Stimulated activated CD4-positive, alpha-beta T cell treated with anti-CD3 and anti-CD28 coated beads, Interleukin-4, amount 100 ng/mL, for 4 hours (primary cell): ENCODE results near the gene NDUFS6.

Source experiments
- DNase-seq, 2 experiments: peaks; one replicate each; pipeline ENCODE4 v3.0.0-alpha.2; 2020

Gene NDUFS6

DNA sequence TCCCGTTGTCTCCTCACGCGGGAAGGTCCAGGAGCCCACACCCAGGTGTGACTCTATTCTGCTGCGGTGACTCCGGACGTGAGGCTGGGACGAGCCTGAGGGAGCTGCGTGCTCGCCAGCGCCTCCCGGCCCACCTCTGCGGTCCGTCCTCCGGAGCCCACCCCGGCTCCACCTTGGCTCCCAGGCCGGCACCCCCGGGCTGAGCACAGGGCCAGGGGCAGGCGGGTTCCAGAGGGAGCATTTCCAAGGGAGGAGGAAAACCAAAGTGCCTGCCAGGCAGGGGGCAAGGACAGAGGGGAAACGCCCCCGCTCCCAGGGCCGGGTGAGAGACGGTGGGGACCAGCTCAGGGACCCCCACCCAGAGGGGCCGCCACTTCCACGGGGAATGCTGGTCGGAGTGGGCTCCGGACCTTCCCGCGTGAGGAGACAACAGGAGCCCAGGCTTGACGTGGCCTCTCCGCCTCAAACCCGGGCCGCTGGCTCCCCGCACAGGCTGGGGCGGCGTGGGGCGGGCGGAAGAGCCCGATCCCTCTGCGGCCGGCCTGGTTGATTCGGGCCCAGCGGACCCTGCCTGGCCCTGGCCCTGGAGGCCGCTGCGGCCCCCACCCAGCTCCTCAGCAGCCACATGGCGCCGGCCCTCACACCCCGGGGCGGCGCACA lies 55.5 kb downstream of the NDUFS6 start:
- no peak for DNase-seq

DNA sequence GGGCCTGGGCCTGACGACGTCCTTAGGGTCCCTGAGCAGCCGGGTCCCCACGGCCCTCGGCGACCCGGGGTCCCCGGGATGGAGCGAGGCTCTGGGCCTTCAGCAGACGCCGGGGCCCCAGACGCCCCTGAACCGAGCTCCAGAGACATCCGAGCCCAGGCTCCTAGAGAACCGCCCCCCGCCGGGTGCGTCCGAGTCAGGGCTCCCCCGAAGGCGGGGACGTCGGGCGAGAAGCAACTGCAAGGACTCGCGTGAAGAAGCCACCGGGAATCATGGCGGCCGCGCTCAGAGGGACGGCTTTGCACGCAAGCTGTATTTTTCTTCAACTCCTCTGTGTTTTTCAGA lies 56.0 kb downstream of the NDUFS6 start:
- DNase-seq: no peak

DNA sequence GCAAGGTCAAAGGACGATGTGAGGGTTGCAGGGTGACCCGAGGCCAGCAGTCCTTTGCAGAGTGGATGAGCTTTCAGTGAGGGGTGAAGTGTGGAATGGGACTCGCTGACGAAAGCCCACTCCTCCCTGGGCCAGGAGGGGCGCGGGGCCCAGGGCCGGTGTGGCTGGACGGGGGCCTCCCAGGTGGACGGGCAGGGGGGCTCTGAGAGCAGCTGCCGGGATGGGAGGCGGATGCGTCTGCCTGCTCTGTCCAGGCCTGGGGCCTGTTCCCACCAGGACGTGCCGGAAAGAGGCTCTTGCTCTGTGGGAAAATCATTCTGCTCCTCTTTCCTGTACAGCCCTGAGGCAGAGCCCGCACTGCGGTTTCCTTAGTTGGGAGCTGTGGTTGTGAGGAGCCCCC lies 57.2 kb downstream of the NDUFS6 start:
- no peak for DNase-seq

DNA sequence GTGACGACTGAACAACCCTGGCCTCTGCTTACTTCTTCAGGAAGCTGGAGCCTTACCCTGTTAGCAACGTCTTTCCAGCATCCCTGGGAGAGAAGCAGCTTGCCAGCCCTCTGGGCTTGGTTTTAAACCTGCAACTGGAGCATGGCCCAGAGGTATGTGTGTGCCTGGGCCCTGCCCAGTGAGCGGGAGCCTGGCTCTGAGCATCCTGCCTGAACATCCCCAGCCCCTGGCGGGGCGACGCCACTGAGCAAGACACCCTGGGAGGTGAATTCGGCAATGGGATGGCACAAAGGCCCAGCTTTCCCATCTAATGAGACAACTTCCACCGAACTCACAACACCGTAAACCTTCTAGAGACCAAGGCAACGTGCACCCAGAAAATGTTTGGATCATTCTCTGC lies 57.9 kb downstream of the NDUFS6 start:
- DNase-seq: no peak

DNA sequence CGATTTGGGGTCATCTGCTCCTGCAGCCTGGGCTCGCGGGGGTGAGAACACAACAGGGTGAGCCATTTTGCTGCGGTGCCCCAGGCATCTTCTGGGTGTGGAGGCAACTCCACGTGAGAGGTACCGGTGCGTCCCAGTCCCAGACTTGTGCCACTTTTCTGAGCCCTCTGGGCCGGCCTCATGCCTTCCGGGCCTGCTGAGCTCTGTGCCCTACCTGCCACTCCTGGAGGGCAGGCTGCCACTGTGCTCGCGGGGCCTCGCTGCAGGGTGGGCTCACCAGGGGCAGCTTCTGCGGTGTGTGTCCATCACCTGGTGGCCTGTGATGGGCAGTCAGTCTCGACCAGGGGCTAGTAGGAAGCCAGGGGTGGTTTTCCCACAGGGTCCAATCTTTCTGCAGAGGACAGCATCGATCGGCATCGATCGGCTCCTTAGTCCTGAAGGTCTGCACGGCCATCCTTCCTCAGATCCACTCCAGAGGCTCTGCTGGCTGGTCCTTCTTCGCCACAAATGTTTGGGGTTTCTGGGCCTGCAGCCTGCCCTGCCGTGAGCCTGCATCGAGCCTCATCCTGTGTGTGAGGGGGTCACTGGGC lies 58.9 kb downstream of the NDUFS6 start:
- DNase-seq: no peak

DNA sequence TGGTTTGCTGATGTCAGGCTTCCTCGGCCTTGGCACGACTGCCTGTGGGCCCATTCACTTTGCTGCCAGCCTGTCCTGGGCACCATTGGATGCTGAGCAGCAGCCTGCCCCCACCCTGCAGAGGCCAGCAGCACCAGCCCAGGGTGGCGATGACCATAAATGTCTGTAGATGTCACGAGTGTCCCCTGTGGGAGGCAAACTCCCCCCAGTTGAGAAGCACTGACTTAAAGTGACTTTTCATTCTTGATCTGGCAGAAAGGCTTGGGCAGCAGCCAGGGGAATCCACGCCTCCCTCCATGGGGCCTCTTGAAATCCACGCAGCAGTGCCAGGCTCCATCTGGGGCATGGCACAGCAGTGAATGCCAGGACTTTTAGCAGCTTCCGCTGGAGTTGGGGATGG lies 59.7 kb downstream of the NDUFS6 start:
- no peak for DNase-seq

DNA sequence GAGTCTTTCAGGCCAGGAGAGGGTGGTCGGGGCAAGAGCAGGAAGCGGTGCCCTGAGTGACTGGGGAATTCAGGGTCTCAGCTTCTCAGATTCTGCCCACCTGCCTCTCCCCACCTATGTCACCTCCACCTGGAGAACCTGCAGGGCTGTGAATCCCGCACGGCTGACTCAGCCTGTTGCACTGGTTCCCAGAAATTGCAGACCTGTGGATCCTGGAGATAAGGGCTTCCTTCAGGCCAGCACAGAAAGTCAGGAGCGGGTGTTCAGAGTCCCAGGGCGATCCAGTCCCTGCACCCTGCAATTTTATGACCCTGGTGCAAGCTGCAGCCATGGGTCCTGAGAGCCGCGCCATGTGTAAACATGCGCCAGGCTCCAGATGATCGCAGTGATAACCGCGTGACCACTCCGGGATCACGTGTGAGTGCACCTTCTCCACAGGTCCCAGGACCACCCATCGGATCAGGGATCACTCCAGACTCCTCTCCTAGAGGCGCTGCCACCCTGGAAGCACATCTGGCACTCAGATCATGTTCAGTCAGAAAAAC lies 63.8 kb downstream of the NDUFS6 start:
- DNase-seq: no peak

DNA sequence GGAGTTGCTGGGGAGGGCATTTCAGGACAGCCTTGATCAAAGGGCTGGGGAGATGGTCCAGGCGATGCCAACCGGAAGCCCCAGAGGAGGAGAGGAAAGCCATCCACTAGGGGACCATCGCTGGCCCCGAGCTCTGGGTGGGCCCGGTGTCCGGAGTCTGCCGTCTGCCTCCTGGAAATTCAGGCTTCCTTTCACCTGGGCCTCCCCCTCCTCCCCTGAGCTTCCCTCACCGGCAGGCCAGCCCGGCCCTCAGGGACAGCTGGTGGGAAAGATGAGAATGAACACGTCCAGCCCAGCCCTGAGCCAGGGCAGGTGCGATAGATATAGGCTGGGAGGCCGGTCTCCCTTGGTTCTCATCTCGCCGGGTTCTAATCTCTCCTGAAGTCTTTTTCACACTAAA lies 64.3 kb downstream of the NDUFS6 start:
- no peak for DNase-seq
